H1 (cell line): ENCODE measurements around the gene FAM72B.
"Not testable (repeated sequence)": the region's sequence is repeated elsewhere in the genome, so short reads cannot be mapped to it uniquely, and the experiment has no call there.

ENCODE experiments used
- CHD7 ChIP-seq: fragments of 300-600 bp; sonication (generic); IDR thresholded peaks from 2 replicates; pipeline ENCODE4 v1.7.1; 2012; ENCODE audit warnings: low read length, moderate library complexity, mild to moderate bottlenecking, inconsistent platforms; ENCODE audit not compliant: insufficient replicate concordance
- CTCF ChIP-seq, 3 experiments: IDR thresholded peaks; 1 replicate in 2 of 3; 2 replicates in 1 of 3; pipeline versions ENCODE4 v1.5.1 to v1.6.1; 2011; ENCODE audit warnings: low read length in 3 of 3, mild to moderate bottlenecking in 3 of 3, inconsistent platforms in 2 of 3, low read depth in 1 of 3, moderate library complexity in 1 of 3; ENCODE audit not compliant: insufficient read depth in 1 of 3; ENCODE audit errors: control extremely low read depth in 1 of 3
- EP300 ChIP-seq, 2 experiments: IDR thresholded peaks; 1 replicate in 1 of 2; 2 replicates in 1 of 2; pipeline ENCODE4 v1.6.1; 2011 to 2012; ENCODE audit warnings: low read depth in 2 of 2, low read length in 2 of 2, mild to moderate bottlenecking in 2 of 2, borderline replicate concordance in 1 of 2, inconsistent platforms in 1 of 2, moderate library complexity in 1 of 2
- EZH2 ChIP-seq: fragments of 200-600 bp; sonication (generic); IDR thresholded peaks from 2 replicates; pipeline ENCODE4 v1.7.1; 2012; ENCODE audit warnings: low read depth, mild to moderate bottlenecking, moderate library complexity, low read length, inconsistent platforms; ENCODE audit not compliant: severe bottlenecking
- JUND ChIP-seq: IDR thresholded peaks from 2 replicates; pipeline ENCODE4 v1.6.1; 2011; ENCODE audit warnings: mild to moderate bottlenecking, improper control_type of control experiment, low read length
- SP4 ChIP-seq: IDR thresholded peaks from 2 replicates; pipeline ENCODE4 v1.6.1; 2012; ENCODE audit warnings: low read length, inconsistent platforms
- YY1 ChIP-seq: IDR thresholded peaks from 2 replicates; pipeline ENCODE4 v1.6.1; 2011; ENCODE audit warnings: low read depth, mild to moderate bottlenecking, low read length

GRCh38 chr1:121197095-121197882 lies 13.1 kb upstream of the FAM72B start:
- not testable (repeated sequence) for TF ChIP-seq CTCF (IDR thresholded peaks at IDR 0.05; ENCODE audit: control extremely low read depth in 1 of 3, insufficient read depth in 1 of 3, low read depth in 1 of 3, low read length in 3 of 3); SP4; EP300 (IDR thresholded peaks at IDR 0.05; ENCODE audit: borderline replicate concordance in 1 of 2, low read depth in 2 of 2, low read length in 2 of 2); EZH2; JUND; YY1; CHD7
